Measurements from ENCODE around the gene FAF1.

DNA sequence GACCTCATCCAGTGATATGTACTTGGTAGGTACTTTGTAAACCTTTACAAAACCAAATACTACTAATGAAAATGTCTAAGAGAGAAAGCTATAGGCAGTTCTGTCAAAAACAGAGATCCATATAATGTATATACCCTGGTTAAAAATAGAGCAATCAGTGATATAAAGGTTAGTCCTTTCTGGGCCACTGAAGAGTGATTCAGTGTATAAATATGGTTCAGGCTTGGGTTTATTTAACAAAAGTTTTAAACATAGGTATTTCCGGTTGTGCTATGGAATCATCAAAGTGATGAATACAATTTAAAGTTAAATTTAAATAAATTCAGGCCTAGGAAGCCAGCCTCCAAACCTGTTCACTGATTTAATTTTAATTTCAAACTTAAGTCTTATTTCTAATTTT lies 428.5 kb downstream of the FAF1 start:
- no peak for TF ChIP-seq CTCF (IDR thresholded peaks at IDR 0.05 in 4 of 5, conservative IDR thresholded peaks at IDR 0.05 in 1 of 5)
- no peak for TF ChIP-seq POLR2A (IDR thresholded peaks at IDR 0.05)
